C4-2B (cell line): ENCODE measurements around the gene XPO6.
"Not testable (repeated sequence)": the region's sequence is repeated elsewhere in the genome, so short reads cannot be mapped to it uniquely, and the experiment has no call there.

Source experiments
- H3K27ac ChIP-seq: fragments of 450-650 bp; 2 replicates; pipeline ENCODE4 v1.5.1; 2017
- ZFX ChIP-seq: fragments of 450-650 bp; IDR thresholded peaks from 2 replicates; pipeline ENCODE4 v1.6.1; 2017
- TF ChIP-seq, protein P1 (sequence below): fragments of 450-650 bp; conservative IDR thresholded peaks from 2 replicates; pipeline ENCODE4 v1.5.1; 2017; ENCODE audit warnings: mild to moderate bottlenecking

Gene XPO6

DNA sequence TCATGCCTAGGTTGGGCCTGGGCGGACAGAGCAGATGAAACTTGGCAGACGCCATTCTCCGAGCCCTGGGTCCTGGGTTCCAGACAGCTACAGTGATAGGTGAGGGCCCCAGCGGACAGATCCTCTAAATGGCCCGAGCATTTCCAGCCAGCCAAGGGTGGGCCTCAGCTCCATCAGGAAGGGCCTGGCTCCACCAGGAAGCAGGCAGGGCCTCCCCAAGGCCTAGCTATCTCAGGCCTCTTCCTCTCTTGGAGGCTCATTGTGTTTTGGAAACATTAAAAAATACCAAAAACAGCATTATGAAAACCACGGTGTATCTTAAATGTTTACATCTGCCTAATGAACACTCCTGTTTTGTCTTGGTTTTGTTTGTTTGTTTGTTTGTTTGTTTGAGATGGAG lies 42.4 kb upstream of the XPO6 start:
- H3K27ac ChIP-seq = no peak overlapping the region
- TF ChIP-seq, protein P1, sequence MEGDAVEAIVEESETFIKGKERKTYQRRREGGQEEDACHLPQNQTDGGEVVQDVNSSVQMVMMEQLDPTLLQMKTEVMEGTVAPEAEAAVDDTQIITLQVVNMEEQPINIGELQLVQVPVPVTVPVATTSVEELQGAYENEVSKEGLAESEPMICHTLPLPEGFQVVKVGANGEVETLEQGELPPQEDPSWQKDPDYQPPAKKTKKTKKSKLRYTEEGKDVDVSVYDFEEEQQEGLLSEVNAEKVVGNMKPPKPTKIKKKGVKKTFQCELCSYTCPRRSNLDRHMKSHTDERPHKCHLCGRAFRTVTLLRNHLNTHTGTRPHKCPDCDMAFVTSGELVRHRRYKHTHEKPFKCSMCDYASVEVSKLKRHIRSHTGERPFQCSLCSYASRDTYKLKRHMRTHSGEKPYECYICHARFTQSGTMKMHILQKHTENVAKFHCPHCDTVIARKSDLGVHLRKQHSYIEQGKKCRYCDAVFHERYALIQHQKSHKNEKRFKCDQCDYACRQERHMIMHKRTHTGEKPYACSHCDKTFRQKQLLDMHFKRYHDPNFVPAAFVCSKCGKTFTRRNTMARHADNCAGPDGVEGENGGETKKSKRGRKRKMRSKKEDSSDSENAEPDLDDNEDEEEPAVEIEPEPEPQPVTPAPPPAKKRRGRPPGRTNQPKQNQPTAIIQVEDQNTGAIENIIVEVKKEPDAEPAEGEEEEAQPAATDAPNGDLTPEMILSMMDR = no peak
- no peak for TF ChIP-seq ZFX

- no peak overlapping the region for H3K27ac ChIP-seq
- no peak for TF ChIP-seq ZFX
- TF ChIP-seq, protein P1 = no peak
These were observed 39.2 kb upstream of the XPO6 start for GRCh38 chr16:28250999-28251398.

DNA sequence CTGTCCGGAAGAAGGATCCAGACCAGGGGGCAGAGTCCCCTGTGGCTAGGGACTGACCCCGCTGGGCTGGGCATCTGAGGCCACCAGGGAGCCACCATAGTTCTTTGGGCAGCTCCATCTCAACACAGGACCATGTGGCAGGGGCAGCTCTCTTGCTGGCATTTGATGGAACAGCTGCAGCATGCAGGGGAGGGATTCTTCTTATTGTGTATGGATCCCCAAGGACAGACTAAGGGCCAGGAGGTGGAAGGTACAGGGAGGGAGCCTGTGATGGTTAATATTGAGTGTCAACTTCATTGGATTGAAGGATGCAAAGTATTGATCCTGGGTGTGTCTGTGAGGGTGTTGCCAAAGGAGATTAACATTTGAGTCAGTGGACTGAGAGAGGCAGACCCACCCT lies 37.7 kb upstream of the XPO6 start:
- H3K27ac ChIP-seq = not testable (repeated sequence)

GRCh38 chr16:28241924-28242323 lies 30.2 kb upstream of the XPO6 start:
- H3K27ac ChIP-seq = no peak overlapping the region
- TF ChIP-seq, protein P1 = no peak
- no peak for TF ChIP-seq ZFX

DNA sequence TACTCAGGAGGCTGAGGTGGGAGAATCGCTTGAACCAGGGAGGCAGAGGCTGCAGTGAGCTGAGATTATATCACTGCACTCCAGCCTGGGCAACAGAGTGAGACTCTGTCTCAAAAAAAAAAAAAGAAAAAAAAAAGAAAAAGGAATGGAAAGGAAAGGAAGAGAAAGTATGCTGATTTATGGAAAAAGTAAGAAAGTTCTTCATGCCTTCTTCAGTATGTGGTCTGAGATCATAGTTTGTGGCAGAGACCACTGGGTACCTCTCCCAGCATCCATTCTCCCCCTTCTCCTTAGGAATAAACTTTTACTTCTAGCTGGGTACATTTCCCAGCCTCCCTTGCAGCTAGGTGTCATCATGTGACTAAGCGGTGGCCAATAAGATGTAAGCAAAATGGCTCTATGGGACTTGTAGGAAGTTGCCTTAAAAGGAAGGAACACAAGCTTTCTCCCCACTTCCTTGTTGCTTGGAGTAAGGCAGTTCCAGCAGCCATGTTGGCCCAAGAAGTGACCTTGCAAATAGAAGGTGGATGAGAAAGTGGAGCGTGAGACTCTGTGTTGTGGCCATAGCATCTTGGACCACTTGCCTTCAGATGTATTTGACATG lies 26.1 kb upstream of the XPO6 start:
- TF ChIP-seq, protein P1 = no peak
- TF ChIP-seq ZFX = no peak
- H3K27ac ChIP-seq = no peak overlapping the region

DNA sequence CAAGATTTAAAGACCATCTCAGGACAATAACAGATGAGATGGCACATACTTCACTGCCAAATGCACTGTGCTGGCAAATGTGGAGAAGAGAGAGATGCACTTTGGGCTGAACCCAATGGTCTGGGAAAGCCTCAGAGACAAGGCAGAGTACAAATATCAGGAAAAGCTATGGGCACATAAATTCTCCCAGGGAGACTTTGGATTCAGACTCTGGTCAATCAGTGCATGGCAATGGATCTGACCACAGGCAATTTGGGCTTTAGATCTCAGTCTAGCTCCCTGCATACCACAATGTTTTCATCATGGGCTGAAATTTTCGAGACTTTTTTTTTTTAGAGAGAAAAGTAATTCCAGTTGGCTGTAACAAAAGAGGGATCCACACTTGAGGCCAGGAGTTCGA lies 20.0 kb upstream of the XPO6 start:
- H3K27ac ChIP-seq = no peak overlapping the region
- TF ChIP-seq, protein P1 = no peak
- no peak for TF ChIP-seq ZFX

DNA sequence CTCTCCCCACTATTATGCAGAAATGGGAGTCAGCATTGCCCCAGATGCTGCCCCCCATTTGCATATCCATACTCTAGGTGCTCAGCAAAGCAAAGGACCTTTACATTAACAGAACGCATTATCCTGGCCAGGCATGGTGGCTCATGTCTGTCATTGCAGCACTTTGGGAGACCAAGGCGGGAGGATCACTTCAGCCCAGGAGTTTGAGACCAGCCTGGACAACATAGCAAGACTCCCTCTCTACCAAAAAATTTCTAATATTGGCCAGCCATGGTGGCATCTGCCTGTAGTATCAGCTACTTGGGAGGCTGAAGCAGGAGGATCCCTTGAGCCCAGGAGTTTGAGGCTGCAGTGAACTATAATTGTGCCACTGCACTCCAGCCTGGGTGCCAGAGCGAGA lies 12.1 kb upstream of the XPO6 start:
- H3K27ac ChIP-seq = not testable (repeated sequence)

DNA sequence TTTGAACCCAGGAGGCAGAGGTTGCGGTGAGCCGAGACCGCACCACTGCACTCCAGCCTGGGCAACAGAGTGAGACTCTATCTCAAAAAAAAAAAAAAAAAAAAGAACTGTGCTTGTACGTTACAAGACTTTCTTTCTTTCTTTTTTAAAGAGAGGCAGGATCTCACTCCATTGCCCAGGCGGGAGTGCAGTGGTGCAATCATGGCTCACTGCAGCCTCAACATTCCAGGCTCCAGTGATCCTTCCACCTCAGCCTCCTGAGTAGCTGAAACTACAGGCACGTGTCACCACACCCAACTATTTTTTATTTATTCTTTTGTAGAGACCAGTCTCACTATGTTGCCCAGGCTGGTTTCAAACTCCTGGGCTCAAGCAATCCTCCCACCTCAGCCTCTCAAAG lies 8.0 kb upstream of the XPO6 start:
- H3K27ac ChIP-seq = not testable (repeated sequence)

DNA sequence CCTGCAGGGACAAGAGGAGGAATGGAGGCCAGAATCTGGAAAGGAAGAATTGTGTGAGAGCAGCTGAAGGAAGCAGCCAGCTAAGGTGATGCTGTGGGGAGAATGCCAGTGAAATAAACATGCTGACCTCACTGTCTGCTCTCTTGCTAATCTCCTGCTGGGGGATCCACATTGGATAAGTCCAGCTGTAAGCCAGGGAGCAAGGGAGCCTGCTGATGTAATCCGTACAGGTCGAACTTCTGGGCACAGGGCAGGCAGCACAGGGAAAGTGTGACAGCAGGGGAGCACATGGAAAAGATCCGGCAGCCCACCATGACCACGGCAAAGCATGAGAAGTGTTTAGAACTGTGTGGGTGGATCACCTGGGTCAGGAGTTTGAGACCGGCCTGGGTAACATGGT lies 7.5 kb upstream of the XPO6 start:
- H3K27ac ChIP-seq = no peak overlapping the region
- no peak for TF ChIP-seq ZFX
- TF ChIP-seq, protein P1 = no peak
